NCI-H1092 treated with DMSO at 0.1 percent for 48 hours (cell line): Measurements from ENCODE around the gene LITAF.
"Not testable (repeated sequence)": the region's sequence is repeated elsewhere in the genome, so short reads cannot be mapped to it uniquely, and the experiment has no call there.

ENCODE experiments used
- DNase-seq: peaks from one replicate; lab custom pipeline; 2025; lab: John Stamatoyannopoulos, UW

LITAF gene

GRCh38 chr16:11597235-11598095 lies 10.7 kb upstream of the LITAF start:
- no peak for DNase-seq

- DNase-seq: no peak
Measured at GRCh38 chr16:11596572-11597226, 10.0 kb upstream of the LITAF start.

- DNase-seq: no peak
Measured at GRCh38 chr16:11593581-11593980, 6.9 kb upstream of the LITAF start.

- DNase-seq: not testable (repeated sequence)
Measured at GRCh38 chr16:11593076-11593475, 6.4 kb upstream of the LITAF start.

DNA sequence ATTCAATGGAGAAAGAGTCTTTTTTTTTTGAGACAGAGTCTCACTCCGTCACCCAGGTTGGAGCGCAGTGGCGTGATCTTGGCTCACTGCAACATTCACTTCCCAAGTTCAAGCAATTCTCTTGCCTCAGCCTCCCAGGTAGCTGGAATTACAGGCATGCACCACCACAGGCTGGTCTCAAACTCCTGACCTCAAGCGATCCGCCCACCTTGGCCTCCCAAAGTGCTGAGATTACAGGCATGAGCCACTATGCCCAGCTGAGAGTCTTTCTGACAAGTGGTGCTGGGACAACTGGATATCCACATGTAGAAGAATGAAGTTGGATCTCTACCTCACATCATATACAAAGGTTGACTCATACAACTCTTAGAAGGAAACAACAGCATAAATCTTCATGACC lies 4.9 kb upstream of the LITAF start:
- DNase-seq: not testable (repeated sequence)

DNA sequence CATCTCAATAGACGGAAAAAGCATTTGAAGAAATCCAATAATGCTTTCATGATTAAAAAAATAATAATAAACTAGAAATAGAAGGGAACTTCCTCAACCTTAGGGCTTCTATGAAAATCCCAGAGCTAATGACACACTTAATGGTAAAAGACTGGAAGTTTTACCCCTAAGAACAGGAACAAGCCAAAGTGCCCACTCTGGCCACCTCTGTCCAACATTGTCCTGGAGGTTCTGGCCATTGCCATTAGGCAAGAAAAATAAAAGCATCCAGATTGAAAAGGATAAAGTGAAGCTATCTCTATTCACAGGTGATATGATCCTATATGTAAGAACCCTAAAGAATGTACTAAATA lies 2.5 kb upstream of the LITAF start:
- no peak for DNase-seq

DNA sequence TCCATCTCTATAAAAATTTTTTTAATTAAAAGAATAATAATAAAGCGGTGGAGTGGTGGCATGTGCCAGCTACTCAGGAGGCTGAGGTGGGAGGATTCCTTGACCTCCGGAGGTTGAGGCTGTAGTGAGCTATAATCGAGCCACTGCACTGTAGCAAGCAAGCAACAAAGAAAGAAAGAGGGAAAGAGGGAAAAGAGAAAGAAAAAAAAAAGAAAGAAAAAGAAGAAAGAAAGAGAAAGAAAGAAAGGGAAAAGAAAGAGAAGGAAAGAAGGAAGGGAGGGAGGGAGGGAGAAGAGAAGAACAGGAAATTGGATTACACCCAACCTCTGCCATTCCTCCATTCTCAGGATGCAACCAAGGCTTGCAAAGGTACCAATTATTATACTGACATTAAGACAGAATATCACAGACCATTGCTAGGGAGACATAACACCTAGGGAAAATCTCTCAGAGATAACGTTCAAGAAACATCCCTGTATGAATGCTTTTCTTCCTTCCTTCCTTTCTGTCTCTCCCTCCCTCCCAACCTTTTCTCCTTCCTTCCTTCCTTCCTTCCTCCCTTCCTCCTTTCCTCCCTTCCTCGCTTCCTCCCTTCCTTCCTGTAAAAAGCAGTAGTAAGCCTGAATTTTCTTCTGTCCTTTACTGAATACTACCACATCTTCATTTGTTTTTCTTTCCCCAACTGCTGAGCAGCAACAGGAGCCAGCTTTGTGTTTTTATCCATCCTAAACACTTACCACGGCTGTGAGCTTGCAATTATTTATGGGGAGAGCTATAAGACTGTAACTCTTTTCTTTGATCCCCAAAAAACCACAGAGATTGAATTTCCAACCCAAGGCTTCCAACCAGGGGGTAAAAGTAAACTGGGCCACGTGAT lies 1.8 kb upstream of the LITAF start:
- no peak for DNase-seq

DNA sequence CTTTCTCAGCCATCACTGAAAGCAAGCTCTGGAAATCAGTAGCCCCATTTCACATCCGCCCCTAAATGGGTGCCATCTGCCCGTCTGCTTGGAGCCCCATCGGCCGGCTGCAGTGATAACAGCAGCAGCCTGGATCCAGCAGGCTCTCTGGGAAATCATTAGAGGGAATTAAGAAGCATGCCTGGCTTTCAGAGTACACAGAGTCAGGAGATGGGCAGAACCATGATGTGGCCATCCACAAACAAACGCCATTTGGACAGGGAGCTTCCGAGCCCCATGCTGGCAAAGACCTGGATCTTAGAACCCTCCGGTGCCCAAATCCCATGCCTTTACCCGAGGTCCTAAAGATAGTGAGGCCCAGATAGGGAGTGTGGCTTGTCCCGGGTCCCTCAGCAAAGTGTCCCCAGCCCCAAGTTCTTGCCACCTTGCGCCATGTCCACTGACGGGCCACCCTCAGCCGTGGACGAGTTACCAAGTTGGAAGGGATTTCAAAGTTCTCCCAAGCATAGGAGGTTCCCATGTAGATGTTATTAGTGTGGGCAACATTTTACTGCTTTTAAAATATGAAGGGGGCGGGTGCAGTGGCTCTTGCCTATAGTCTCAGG lies 1.0 kb upstream of the LITAF start:
- no peak for DNase-seq

DNA sequence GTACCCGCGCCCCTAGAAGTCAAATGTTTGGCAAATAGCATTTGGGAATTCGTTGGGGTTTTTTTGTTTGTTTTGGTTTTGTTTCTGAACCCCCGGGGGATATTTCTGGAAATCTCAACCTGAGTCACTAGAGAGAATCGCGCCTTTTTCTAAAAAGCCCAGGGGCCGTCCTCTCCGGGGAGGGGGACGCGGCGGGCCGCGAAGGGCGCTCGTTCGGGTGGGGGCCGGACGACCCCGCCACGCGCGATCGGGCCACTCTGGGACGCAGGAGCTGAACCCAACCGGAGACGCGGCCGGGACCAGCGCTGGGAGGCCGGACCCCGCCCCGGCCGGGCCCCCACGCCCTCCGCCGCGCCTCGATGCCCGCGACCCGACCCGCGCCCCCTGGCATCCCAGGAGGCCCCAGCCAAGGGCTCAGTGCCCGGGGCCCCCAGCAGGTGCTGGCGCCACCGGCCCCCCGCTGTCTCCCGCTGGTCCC lies 302 bp downstream of the LITAF start:
- DNase-seq: no peak

GRCh38 chr16:11585460-11586377 lies 1.0 kb downstream of the LITAF start:
- DNase-seq: no peak

DNA sequence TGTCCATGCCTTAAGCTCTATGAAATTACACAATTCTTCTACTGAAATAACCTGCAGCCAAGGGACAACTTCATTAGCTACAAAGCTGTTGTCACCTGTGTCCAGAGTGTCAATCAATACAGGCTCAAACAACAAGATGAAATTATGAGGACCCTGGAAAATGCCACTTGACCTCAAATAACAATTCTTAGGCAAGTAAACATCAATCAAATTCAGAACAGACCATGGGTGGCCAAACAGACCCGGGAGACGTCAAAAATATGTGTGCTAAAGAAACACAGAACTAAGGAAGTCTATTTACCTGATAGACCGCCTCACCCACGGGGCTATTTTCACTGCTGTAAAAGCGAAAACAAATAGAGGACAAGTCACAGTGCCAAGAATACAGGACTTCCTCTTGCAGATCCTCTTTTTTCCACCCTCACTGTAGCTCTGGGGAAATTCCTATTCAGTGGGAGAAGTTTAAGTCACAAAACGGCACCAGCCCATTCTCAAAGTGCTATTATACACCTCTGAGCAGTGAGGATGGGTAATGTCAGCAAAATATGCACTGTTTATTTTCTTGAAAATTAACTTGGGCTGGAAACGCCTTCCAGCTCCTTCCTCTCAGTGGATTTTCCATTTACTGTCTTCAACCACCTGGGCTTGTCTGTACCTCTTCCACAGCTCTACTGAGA lies 2.7 kb downstream of the LITAF start:
- no peak for DNase-seq

DNA sequence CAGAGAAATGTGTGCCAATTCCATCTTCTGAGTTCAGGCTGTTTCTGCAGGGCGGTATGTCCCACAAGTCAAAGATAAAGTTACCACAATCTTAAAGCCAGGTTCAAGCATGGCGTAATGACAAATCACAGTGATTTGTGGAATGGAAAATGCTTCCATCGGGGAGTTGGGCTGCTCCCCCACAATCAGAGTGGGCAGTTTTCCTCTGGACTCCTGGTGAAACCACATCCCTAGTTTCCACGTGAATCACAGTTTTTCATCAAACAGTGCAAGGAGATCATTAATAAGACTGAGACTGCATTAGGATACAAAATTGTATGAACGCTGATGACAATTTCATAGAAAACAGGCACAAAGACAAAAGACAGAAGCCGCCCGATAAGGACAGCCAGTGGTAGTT lies 3.6 kb downstream of the LITAF start:
- no peak for DNase-seq

GRCh38 chr16:11582157-11582814 lies 4.4 kb downstream of the LITAF start:
- no peak for DNase-seq

DNA sequence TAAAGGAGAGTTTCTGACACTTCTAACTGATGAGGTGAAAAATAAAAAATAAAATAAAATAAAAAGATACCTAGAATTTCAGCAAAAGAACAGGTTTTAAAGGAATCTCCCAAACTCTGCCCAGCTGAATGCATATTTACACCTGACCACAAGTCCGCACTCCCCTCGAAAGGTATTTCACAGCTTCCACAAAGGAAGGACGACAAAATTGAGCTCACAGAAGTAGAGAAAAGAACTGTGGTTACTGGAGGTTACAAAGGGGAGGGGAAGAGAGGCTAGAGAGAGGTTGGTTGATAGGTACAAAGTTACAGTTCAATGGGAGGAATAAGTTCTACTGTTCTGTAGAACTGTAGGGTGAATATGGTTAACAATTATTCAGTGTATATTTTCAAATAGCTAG lies 5.0 kb downstream of the LITAF start:
- no peak for DNase-seq

GRCh38 chr16:11580451-11581086 lies 6.2 kb downstream of the LITAF start:
- DNase-seq: no peak

- not testable (repeated sequence) for DNase-seq
Measured at GRCh38 chr16:11577290-11577660, 9.4 kb downstream of the LITAF start.

GRCh38 chr16:11576427-11577289 lies 10.1 kb downstream of the LITAF start:
- no peak for DNase-seq

GRCh38 chr16:11575223-11575589 lies 11.5 kb downstream of the LITAF start:
- no peak for DNase-seq
